HL-60 (cell line): ENCODE measurements around the gene ENTPD7.

Experiments used
- GABPA ChIP-seq: IDR thresholded peaks from 2 replicates; pipeline ENCODE4 v1.6.1; 2012; ENCODE audit warnings: low read depth
- POLR2AphosphoS5 ChIP-seq: IDR thresholded peaks from 2 replicates; pipeline ENCODE4 v1.6.1; 2012; ENCODE audit warnings: low read depth
- SPI1 ChIP-seq: IDR thresholded peaks from 2 replicates; pipeline ENCODE4 v1.6.1; 2012; ENCODE audit warnings: low read depth, mild to moderate bottlenecking, borderline replicate concordance
- TF ChIP-seq, protein P1 (sequence below): IDR thresholded peaks from one replicate; pipeline ENCODE4 v1.5.1; 2011; ENCODE audit warnings: low read length, control low read depth, inconsistent platforms; ENCODE audit not compliant: insufficient read depth
- TF ChIP-seq, protein P2 (sequence below): IDR thresholded peaks from 2 replicates; pipeline ENCODE4 v1.6.1; 2012; ENCODE audit warnings: low read depth; ENCODE audit not compliant: insufficient replicate concordance

DNA sequence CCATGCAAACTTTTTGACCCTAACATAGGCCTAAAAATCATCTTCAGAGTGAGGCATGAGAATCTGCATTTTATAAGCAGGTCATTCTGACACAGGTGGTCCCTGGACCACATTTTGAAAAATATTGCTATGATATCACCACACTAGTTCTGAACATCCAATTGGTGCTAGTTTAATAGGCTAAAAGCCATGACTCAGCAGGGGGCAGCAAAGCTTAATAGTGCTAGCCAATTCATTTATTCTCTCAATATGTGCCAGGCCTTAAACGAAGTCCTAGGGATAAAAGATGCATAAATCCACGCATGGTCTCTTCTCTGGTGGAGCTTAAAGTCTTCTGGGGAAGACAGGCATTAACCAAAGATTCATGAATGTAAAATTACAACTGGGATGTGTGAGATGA is 28.9 kb upstream of the ENTPD7 start:
- TF ChIP-seq, protein P1, sequence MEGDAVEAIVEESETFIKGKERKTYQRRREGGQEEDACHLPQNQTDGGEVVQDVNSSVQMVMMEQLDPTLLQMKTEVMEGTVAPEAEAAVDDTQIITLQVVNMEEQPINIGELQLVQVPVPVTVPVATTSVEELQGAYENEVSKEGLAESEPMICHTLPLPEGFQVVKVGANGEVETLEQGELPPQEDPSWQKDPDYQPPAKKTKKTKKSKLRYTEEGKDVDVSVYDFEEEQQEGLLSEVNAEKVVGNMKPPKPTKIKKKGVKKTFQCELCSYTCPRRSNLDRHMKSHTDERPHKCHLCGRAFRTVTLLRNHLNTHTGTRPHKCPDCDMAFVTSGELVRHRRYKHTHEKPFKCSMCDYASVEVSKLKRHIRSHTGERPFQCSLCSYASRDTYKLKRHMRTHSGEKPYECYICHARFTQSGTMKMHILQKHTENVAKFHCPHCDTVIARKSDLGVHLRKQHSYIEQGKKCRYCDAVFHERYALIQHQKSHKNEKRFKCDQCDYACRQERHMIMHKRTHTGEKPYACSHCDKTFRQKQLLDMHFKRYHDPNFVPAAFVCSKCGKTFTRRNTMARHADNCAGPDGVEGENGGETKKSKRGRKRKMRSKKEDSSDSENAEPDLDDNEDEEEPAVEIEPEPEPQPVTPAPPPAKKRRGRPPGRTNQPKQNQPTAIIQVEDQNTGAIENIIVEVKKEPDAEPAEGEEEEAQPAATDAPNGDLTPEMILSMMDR = peak; percentile 45
- TF ChIP-seq POLR2AphosphoS5 (no peak), SPI1 (no peak), GABPA (no peak)
- TF ChIP-seq, protein P2, sequence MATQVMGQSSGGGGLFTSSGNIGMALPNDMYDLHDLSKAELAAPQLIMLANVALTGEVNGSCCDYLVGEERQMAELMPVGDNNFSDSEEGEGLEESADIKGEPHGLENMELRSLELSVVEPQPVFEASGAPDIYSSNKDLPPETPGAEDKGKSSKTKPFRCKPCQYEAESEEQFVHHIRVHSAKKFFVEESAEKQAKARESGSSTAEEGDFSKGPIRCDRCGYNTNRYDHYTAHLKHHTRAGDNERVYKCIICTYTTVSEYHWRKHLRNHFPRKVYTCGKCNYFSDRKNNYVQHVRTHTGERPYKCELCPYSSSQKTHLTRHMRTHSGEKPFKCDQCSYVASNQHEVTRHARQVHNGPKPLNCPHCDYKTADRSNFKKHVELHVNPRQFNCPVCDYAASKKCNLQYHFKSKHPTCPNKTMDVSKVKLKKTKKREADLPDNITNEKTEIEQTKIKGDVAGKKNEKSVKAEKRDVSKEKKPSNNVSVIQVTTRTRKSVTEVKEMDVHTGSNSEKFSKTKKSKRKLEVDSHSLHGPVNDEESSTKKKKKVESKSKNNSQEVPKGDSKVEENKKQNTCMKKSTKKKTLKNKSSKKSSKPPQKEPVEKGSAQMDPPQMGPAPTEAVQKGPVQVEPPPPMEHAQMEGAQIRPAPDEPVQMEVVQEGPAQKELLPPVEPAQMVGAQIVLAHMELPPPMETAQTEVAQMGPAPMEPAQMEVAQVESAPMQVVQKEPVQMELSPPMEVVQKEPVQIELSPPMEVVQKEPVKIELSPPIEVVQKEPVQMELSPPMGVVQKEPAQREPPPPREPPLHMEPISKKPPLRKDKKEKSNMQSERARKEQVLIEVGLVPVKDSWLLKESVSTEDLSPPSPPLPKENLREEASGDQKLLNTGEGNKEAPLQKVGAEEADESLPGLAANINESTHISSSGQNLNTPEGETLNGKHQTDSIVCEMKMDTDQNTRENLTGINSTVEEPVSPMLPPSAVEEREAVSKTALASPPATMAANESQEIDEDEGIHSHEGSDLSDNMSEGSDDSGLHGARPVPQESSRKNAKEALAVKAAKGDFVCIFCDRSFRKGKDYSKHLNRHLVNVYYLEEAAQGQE = no peak
